K562 (cell line): ENCODE data around the gene SKIC2. TPM values are rescaled to one million over a fixed set of nuclear protein-coding genes. Genes with fewer than 3 reads are reported as not detected.

Experiments used
- ARID3B ChIP-seq: fragments of 250-450 bp; sonication (Bioruptor Pico); IDR thresholded peaks from 2 replicates; pipeline ENCODE4 v1.4.0; 2020; ENCODE audit warnings: borderline replicate concordance
- CGGBP1 ChIP-seq: fragments of 250-450 bp; sonication (Bioruptor Pico); IDR thresholded peaks from 2 replicates; pipeline ENCODE4 v1.9.0; 2021; ENCODE audit warnings: mild to moderate bottlenecking
- CXXC5 ChIP-seq: fragments of 250-450 bp; sonication (Bioruptor Pico); IDR thresholded peaks from 2 replicates; pipeline ENCODE4 v1.8.0; 2022; ENCODE audit warnings: inconsistent platforms, mild to moderate bottlenecking, moderate library complexity
- HDAC2 ChIP-seq: fragments of 450-650 bp; IDR thresholded peaks from 2 replicates; pipeline ENCODE4 v1.6.1; 2016; ENCODE audit warnings: mild to moderate bottlenecking
- MBD2 ChIP-seq: sonication (generic); IDR thresholded peaks from 2 replicates; pipeline ENCODE4 v1.6.1; 2016; ENCODE audit warnings: low read depth, borderline replicate concordance
- NFRKB ChIP-seq: fragments of 450-650 bp; IDR thresholded peaks from 2 replicates; pipeline ENCODE4 v1.6.1; 2016; ENCODE audit warnings: low read depth
- SMARCA5 ChIP-seq: fragments of 450-650 bp; IDR thresholded peaks from 2 replicates; pipeline ENCODE4 v1.6.1; 2016
- TBL1XR1 ChIP-seq, 2 experiments: IDR thresholded peaks; 2 replicates each; pipeline ENCODE4 v1.6.1; 2012; ENCODE audit warnings: improper control_type of control experiment in 2 of 2, low read length in 2 of 2, mild to moderate bottlenecking in 1 of 2
- ZNF395 ChIP-seq: fragments of 200-800 bp; sonication (Bioruptor generic); IDR thresholded peaks from 2 replicates; pipeline ENCODE4 v1.6.1; 2017; ENCODE audit warnings: missing genetic modification characterization, missing compliant biosample characterization
- polyA plus RNA-seq, 8 experiments: library from polyadenylated mRNA; depleted of rRNA in 4 of 8; stranded (reverse) in 5 of 8; unstranded in 3 of 8; fragments of >200 nt; fragmentation: Nextera tagmentation in 2 of 8; fragmentation: Illumina TruSeq in 1 of 8; extraction: Ambion mirVana in 2 of 8; extraction: Trizol in 1 of 8; gene quantifications; 2 replicates each; pipeline versions ENCODE4 v1.2.1 to v1.2.3, GENCODE V29; 2011 to 2014; ENCODE audit warnings: inconsistent platforms in 1 of 8, missing spikeins in 1 of 8
- total RNA-seq, 7 experiments: library from RNA; depleted of rRNA in 6 of 7; stranded (reverse); fragments of >200 nt in 6 of 7; fragmentation: Illumina TruSeq in 2 of 7; extraction: Trizol in 2 of 7; gene quantifications; 2 replicates each; pipeline versions ENCODE4 v1.2.1 to v1.2.3, GENCODE V29; 2011 to 2021; ENCODE audit warnings: low replicate concordance in 1 of 7
- TF ChIP-seq, protein P1 (sequence below), 2 experiments: fragments of 450-650 bp; formaldehyde crosslinking in 1 of 2; IDR thresholded peaks; 2 replicates each; pipeline versions ENCODE4 v1.4.0 to v1.6.1; 2014 to 2020; ENCODE audit warnings: mild to moderate bottlenecking in 2 of 2, borderline replicate concordance in 1 of 2, low read depth in 1 of 2
- TF ChIP-seq, protein P2 (sequence below): fragments of 450-650 bp; formaldehyde crosslinking; IDR thresholded peaks from 2 replicates; pipeline ENCODE4 v1.4.0; 2022; ENCODE audit warnings: mild to moderate bottlenecking, moderate library complexity
- TF ChIP-seq, protein P3 (sequence below): IDR thresholded peaks from 2 replicates; pipeline ENCODE4 v1.6.1; 2011; ENCODE audit not compliant: insufficient read length; ENCODE audit errors: extremely low read depth

Gene SKIC2
- total and polyA plus RNA-seq, 9 of the 15 experiments (the other 6 are each of a cell fraction or from before 2014, with no cell fraction given), result 3.3 to 94.6 (median 38.8) TPM

- TF ChIP-seq, protein P1, sequence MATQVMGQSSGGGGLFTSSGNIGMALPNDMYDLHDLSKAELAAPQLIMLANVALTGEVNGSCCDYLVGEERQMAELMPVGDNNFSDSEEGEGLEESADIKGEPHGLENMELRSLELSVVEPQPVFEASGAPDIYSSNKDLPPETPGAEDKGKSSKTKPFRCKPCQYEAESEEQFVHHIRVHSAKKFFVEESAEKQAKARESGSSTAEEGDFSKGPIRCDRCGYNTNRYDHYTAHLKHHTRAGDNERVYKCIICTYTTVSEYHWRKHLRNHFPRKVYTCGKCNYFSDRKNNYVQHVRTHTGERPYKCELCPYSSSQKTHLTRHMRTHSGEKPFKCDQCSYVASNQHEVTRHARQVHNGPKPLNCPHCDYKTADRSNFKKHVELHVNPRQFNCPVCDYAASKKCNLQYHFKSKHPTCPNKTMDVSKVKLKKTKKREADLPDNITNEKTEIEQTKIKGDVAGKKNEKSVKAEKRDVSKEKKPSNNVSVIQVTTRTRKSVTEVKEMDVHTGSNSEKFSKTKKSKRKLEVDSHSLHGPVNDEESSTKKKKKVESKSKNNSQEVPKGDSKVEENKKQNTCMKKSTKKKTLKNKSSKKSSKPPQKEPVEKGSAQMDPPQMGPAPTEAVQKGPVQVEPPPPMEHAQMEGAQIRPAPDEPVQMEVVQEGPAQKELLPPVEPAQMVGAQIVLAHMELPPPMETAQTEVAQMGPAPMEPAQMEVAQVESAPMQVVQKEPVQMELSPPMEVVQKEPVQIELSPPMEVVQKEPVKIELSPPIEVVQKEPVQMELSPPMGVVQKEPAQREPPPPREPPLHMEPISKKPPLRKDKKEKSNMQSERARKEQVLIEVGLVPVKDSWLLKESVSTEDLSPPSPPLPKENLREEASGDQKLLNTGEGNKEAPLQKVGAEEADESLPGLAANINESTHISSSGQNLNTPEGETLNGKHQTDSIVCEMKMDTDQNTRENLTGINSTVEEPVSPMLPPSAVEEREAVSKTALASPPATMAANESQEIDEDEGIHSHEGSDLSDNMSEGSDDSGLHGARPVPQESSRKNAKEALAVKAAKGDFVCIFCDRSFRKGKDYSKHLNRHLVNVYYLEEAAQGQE (IDR thresholded peaks at IDR 0.05; ENCODE audit: borderline replicate concordance), result peak; percentile 51; the same call in 1 of the 2 replicates
- TF ChIP-seq, protein P1 (CRISPR knock-in tag; IDR thresholded peaks at IDR 0.05; ENCODE audit: low read depth), result no peak
- TF ChIP-seq HDAC2 (peak; percentile 84), ZNF395 (CRISPR knock-in tag) (0 out of 2 replicates have a peak, but pooled peaks have one; percentile 25), SMARCA5 (peak; percentile 65; the same call in 1 of the 2 replicates), NFRKB (peak; percentile 48; the same call in 1 of the 2 replicates), TBL1XR1 (IDR thresholded peaks at IDR 0.05; ENCODE audit: low read length in 2 of 2) (0 out of 4 replicates have a peak, but pooled peaks of 1 of the 2 experiments have one; percentile 44), CGGBP1 (CRISPR knock-in tag) (0 out of 2 replicates have a peak, but pooled peaks have one; percentile 14), ARID3B (CRISPR knock-in tag) (0 out of 2 replicates have a peak, but pooled peaks have one; percentile 68), CXXC5 (CRISPR knock-in tag) (no peak), MBD2 (no peak)
- TF ChIP-seq, protein P2, sequence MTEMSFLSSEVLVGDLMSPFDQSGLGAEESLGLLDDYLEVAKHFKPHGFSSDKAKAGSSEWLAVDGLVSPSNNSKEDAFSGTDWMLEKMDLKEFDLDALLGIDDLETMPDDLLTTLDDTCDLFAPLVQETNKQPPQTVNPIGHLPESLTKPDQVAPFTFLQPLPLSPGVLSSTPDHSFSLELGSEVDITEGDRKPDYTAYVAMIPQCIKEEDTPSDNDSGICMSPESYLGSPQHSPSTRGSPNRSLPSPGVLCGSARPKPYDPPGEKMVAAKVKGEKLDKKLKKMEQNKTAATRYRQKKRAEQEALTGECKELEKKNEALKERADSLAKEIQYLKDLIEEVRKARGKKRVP (CRISPR knock-in tag), result 0 out of 2 replicates have a peak, but pooled peaks have one; percentile 29
- TF ChIP-seq, protein P3, sequence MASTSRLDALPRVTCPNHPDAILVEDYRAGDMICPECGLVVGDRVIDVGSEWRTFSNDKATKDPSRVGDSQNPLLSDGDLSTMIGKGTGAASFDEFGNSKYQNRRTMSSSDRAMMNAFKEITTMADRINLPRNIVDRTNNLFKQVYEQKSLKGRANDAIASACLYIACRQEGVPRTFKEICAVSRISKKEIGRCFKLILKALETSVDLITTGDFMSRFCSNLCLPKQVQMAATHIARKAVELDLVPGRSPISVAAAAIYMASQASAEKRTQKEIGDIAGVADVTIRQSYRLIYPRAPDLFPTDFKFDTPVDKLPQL, result no peak
Observed at GRCh38 chr6:31969712-31970603, 11.0 kb downstream of the SKIC2 start (continued).
